HG03108 (cell line): ENCODE measurements around the gene SUPT5H.
"Not testable (repeated sequence)": the region's sequence is repeated elsewhere in the genome, so short reads cannot be mapped to it uniquely, and the experiment has no call there.

Source experiments
- ATAC-seq: cut with Tn5 transposase; IDR thresholded peaks from one replicate; pipeline ENCODE4 v1.9.1; 2021; ENCODE audit warnings: moderate library complexity; ENCODE audit not compliant: unreplicated experiment

SUPT5H gene

DNA sequence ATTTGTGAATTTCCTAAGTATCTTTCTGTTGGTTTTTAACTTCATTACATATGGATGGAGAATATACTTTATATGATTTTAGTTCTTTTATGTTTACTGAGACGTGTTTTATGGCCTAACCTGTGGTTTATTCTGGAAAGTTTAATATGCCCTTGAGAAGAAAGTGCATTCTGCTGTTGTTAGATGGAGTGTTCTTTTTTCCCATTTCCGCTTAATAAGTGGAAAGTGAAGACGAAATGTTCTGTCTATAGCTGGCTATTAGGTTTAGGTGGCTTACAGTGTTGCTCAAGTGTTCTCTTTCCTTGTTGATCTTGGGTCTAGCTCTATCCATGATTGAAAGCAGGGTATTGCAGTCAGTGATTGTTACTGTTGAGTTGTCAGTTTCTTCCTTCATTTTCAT is 18.0 kb downstream of the SUPT5H start:
- ATAC-seq = no peak

DNA sequence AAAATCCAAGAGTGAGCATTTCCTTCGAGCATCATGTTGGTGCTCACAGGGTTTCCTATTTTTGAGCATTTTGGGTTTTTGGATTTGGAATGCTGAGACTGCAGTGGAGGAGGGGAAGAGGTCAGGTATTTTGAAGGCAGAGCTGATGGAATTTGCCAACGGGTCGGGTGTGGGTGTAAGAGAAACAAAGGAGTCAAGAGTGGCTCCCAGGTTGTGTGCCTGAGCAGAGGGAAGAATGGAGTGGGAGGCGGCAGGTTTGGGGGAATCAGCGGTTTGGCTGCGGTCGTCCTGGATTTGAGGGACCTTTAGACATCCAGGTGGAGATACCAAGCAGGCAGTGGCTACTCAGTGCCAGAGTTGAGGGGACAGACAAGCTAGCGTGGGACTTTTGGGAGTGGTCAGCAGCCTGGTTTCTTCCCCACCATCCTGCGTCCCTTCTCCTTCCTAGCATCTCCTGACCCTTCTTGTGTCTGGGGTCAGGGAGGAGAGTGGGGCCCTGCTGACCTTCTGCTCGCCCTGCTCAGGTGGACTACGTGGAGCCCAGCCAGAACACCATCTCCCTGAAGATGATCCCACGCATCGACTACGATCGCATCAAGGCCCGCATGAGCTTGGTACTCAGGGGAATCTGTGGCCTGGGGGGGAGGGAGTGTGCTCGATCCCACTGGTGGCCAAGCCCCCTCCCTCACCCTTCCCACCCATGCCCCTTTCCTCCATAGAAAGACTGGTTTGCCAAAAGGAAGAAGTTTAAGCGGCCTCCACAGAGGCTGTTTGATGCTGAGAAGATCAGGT is 20.8 kb downstream of the SUPT5H start:
- ATAC-seq = no peak

DNA sequence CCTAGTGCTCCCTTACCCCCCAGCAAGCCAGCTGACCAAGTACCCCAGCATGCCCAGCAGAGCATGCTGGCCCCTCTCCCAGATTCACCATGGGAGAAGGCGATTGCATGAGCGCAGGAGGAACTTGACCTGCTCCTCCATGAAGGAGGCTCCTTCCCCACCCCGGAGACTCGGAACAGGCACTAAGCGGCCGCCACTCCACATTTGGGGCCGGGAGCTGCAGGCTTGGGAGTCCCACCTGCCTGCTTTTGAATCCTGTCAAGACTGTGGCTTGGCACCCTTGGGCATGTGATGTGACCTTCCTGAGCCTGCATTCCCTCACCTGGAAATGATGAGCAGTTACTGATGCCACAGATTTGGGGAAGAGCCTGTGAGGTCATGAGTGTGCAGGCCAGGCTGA is 22.6 kb downstream of the SUPT5H start:
- ATAC-seq = no peak

DNA sequence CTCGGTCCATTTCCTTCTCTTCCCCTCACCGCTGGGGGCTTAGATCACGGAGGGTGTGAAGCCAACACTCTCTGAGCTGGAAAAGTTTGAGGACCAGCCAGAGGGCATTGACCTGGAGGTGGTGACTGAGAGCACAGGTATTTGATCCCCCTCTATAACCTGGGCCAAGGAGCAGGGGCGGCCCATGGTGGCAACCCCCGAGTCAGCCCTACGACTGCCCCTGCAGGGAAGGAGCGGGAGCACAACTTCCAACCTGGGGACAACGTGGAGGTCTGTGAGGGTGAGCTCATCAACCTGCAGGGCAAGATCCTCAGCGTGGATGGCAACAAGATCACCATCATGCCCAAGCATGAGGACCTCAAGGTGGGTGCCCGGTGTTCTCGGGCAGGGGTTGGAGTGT is 23.7 kb downstream of the SUPT5H start:
- ATAC-seq = no peak

DNA sequence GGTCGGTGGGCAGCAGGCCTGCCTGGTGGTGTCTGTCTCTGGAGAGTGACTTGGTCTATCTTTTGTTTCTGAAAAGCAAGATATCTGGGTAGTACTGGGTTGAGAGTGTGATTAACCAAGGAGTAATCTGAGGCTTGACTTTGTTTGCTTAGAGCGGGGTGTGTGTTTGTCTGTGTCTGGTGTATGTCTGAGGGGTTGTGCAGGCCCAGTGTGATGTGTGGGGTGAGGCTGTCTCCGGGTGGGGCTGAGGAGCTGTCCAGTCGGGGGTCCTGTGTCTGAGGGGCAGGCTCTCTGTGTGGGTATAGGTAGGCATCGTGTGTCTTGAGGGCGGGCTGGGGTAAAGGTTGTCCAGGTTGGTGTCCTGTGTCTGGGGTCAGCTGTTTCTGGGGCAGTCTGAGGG is 24.2 kb downstream of the SUPT5H start:
- no peak for ATAC-seq

DNA sequence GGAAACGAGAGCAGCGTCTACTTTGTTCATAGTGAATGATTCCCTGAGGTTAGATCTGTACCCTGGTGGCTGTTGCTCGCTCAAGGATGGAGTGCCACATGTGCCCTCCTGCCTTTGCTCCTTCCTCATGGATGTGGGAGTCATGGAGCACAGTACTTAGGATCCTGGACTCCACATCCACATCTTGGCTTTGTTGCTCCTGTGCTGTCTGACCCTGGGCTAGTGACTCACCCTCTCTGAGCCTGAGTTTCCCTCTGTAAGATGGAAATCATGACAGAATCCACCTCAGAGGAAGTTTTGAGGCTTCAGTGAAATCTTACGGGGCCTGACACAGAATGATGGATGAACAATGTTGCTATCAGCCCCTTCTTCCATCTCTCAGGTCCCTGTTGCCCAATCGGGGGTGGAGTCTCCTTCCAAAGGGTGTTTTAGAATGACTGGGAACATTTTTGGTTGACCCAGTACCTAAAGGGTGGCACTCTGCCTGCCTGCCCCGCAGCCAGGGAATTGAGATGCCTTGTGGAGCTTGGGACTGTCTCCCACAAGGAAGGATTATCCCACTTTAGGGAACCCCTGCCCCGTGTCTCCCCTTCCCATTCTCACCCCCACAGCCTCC is 25.4 kb downstream of the SUPT5H start:
- ATAC-seq = no peak

DNA sequence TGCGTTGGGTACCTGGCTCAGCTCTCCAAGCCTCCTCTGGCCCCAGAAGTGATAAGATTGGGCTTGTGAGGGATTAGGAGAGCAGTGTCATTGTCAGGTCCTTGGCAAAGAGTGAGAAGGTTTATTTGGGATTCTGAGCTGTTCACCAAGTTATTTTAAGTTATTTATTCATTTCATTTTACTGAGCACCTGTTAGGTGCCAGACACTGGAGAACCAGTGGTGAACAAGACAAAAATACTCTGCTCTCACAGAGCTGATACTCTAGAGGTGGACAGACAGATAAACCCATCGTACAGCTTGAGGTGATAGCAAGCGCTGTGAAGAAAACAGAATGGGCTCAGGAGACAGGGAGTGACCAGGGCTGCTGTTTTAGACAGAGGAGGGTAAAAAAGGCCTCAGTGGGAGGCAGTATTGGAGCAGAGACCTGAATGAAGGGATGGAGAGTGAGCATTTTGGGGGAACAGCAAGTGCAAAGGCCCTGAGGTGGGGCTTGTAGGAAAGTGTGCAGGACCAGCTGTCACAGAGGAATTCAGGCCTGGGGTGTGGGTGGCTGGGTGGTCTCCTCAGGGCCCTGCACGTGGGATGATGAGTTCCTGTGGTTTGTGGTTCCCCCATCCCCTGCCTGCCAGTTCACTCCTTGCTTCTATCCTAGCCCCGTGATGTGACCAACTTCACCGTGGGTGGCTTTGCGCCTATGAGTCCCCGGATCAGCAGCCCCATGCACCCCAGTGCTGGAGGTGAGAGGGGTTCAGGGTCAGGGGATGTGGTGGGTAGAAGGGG is 26.6 kb downstream of the SUPT5H start:
- ATAC-seq = no peak

DNA sequence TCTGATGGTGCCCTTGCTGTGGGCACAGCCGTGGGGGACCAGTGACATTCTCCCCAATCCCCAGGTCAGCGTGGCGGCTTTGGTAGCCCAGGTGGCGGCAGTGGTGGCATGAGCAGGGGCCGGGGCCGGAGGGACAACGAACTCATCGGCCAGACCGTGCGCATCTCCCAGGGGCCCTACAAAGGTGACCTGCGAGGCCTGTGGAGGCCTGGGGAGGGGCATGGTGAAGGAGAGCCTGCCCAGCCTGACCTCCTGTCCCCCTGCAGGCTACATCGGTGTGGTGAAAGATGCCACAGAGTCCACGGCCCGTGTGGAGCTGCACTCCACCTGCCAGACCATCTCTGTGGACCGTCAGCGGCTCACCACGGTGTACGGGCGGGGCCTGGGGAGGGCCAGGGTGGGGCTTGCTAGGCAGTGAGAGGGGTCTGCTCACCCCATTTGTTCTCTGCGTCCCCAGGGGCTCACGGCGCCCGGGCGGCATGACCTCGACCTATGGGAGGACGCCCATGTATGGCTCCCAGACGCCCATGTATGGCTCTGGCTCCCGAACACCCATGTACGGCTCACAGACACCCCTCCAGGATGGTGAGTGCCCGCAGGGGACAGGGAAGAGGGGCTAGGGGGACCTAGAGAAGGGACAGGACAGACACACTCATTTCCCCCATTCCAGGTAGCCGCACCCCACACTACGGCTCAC is 27.5 kb downstream of the SUPT5H start:
- ATAC-seq = no peak

DNA sequence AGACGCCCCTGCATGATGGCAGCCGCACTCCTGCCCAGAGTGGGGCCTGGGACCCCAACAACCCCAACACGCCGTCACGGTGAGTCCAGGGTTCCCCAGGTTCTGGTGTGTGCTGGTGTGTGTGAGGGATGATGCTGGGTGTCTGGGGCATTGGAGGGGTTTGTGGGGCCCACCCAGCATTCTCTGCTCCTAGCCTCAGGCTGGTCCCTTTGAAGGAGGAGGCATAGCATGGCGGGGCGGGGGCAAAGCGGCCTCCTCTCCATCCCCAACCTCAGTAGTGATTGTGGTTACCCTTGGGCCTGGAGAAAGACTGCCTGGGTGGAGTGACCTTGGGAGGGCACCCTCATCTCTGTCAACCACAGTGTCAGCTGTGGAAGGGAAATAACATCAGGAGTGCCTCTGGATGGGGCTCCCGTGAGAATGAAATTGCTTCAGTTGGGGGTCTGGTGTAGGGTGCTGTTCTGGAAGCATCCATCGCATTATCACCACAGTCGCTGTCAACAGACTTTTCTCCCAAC is 28.1 kb downstream of the SUPT5H start:
- no peak for ATAC-seq

DNA sequence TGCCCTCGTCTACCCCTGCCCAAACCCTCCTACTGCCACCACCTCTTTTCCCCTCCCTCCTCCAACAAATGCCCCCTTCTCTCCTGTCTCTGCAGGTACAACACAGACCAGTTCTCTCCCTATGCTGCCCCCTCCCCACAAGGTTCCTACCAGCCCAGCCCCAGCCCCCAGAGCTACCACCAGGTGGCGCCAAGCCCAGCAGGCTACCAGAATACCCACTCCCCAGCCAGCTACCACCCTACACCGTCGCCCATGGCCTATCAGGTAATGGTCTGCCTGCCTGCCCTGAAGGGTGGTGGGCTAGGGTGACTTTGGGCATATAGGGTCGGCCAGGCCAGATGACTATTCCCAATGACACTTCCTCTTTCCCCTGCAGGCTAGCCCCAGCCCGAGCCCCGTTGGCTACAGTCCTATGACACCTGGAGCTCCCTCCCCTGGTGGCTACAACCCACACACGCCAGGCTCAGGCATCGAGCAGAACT is 28.8 kb downstream of the SUPT5H start:
- ATAC-seq = no peak

DNA sequence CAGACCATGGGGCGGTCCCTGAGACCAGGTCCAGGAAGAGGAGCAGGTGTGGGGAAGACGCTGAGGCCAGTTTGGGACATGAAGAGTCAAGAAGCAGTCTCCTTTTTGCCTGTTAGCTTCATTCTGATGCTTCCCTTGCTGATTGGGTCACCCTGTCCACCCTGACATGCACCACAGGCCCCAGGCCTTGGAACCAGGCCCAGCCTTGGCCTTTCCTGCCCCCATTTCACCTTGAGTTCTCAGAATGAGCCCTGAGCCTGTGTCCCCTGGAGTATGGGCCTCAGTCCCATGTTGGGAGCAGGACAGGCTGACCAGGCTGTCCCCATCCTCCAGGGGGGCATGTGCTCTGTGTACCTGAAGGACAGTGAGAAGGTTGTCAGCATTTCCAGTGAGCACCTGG is 30.4 kb downstream of the SUPT5H start:
- no peak for ATAC-seq

DNA sequence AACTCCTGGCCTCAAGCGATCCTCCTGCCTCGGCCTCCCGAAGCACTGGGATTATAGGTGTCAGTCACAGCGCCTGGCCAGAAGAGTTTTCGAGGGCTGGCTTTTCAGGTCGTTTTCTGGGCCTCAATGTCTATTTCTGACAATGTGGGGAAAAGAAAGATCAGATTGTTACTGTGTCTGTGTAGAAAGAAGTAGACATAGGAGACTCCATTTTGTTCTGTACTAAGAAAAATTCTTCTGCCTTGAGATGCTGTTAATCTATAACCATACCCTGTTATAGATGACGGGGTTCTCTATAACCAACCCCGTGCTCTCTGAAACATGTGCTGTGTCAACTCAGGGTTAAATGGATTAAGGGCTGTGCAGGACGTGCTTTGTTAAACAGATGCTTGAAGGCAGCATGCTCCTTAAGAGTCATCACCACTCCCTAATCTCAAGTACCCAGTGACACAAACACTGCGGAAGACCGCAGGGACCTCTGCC is 34.0 kb downstream of the SUPT5H start:
- not testable (repeated sequence) for ATAC-seq

DNA sequence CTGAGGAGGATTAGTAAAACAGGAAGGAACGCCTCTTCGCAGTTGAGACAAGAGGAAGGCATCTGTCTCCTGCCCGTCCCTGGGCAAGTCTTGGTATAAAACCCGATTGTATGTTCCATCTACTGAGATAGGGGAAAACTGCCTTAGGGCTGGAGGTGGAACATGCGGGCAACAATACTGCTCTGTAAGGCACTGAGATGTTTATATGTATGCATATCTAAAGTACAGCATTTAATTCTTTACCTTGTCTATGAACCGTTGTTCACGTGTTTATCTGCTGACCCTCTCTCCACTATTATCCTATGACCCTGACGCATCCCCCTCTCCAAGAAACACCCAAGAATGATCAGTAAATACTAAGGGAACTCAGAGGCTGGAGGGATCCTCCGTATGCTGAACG is 34.5 kb downstream of the SUPT5H start:
- ATAC-seq = no peak

DNA sequence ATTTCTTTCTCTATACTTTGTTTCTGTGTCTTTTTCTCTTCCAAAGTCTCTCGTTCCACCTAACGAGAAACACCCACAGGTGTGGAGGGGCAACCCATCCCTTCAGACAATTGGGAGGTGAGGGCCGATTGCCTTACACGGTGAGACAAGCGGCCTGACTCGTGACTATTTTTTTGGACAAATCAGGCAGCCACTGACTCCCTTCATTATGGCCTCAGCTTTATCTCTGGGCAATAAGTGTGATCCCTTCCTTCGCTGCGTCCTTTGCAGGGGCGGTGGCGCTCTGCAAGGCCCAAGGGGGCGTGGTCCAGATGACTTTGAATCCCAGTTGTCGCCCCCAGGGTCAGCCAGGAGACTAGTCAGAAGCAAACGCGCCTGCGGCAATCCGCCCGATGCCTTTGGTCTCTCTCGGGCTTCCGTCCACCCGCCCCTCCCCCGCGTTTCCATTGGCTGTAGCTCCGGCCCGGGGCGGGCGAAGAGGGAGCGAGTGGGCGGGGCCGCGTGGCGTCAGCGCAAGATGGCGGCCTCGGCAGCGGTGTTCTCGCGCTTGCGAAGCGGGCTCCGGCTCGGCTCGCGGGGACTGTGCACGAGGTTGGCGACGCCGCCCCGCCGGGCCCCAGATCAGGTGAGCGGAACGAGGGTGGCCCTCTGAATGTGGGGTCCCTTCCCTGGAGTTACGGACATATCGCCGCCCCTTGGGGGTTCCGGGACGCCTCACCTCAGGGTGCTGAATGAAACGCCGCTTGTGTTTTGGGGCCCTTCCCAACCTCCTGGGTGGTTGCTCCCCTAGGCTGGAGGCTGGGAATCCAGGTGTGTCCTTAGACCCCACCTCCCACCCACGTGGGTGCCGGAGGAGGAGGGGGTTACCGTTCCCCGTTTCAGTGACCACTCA is 35.2 kb downstream of the SUPT5H start, which contains the start of gene TIMM50:
TIMM50 (plus strand) TSS at position 502 of the 892 bp plus-strand sequence; CDS start at position 518, 16 bp downstream.
- peak; percentile 92 for ATAC-seq

DNA sequence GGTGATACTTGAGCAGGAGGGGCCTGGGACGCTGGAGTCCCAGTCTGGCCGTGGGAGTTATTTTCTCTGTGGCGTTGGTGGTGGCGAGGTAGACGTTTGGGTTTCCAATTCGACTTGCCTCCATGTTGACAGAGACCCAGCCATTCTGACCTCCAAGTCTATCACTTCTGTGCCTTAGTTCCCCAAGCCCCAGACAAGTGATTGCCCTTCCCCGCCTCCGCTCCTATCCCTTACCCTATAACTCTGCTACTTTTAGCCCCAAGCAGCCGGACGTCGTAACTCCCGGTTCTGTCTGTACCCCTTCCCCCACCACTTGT is 35.8 kb downstream of the SUPT5H start:
- no peak for ATAC-seq

DNA sequence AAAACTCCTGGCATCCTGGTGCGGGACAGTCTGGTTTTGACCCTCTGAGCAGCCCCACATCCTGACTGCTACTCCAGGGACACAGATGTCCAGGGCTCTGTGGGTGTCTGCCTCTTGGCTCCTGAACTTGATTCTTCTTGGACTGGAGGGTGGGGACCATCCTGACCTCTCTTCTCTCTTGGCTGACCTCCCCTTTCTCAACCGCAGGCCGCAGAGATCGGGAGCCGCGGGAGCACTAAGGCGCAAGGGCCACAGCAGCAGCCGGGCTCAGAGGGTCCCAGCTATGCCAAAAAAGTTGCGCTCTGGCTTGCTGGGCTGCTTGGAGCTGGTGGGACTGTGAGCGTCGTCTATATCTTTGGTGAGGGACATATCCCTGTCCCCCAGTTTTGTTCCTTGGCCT is 36.3 kb downstream of the SUPT5H start:
- no peak for ATAC-seq

DNA sequence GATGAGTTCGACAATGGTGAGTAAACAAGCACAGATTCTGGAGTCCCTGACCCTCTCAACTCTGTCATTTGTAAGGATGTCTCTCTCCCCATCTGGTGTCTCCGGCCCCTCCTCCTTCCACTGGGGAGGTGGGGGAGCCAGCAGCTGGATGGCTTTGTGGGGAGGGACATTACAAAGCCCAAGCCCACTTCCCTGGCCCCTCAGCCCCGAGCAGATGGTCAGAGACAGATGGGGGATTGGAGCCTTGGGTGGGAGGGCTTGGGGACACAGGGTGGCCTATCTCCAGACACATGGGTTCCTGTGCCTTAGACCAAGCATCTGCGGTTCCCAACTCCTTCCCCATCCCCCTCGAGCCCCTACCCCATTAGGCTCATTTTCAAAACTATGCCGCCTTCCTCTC is 37.8 kb downstream of the SUPT5H start:
- no peak for ATAC-seq

DNA sequence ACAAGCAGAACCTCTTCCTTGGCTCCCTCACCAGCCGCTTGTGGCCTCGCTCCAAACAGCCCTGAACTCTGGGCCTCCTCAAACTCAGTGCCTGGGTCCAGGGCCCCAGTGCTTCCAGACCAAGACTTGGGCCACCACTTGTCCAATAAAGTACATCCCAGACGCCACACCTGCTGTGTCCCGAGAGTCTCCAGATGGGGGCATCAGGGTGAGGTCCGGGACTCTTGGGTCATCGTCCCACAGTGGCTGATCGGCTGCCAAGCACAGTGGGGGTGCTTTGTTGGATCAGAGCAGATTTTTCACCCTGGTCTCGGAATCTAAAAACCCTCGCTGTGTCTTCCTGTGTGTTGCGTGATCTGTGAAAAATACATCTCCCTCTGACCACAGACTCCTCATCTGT is 44.4 kb downstream of the SUPT5H start:
- ATAC-seq = no peak

DNA sequence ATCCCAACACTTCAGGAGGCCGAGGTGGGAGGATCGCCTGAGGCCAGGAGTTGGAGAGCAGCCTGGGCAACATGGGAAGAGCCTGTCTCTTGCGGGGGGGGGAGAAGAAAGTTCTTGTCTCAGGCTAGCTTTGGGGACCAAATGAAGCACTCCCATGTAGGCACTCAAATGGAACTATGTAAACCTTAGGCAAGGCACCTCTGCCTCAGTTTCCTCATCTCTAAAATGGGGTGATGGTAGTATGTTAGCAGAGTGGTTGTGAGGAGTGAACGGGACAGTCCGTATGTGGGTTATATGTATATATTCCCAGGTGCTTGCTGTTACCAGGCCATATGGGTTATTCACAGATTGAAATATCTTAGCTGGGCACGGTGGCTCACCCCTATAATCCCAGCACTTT is 46.8 kb downstream of the SUPT5H start:
- ATAC-seq = no peak

DNA sequence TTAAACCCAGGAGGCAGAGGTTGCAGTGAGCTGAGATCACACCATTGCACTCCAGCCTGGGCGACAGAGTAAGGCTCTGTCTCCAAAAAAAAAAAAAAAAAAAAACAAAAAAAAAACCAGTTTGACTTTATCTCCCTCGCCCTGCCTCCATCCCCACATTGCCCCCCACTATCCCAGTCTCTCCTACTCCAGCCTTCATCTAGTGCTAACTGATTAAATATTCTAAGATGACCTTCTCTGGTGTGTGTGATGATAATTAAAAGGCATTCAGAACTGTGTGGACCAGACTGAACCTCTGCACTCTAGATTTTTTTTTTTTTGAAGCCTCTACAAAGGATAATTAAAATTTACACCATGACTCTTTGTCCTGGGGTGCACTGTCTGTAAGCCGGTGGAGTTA is 47.4 kb downstream of the SUPT5H start:
- ATAC-seq = no peak
